Measurements from ENCODE around the gene SERINC3.

SERINC3 gene

GRCh38 chr20:44495802-44496481 lies 25.9 kb downstream of the SERINC3 start:
- H3K9me3 Mint-ChIP-seq: no peaks in the 10 kb centered on the region
- no peak overlapping the region for H3K4me3 Mint-ChIP-seq
- no peak overlapping the region for H3K27ac Mint-ChIP-seq
- H3K36me3 Mint-ChIP-seq (ENCODE audit: low read depth): peaks cover 97% of the 10 kb centered on the region
- no peaks in the 10 kb centered on the region for H3K27me3 Mint-ChIP-seq
- H3K4me1 Mint-ChIP-seq (ENCODE audit: low read depth): peaks cover 5% of the 10 kb centered on the region
- intact Hi-C loops (cut with micrococcal nuclease): no loop called here

GRCh38 chr20:44495257-44495656 lies 26.6 kb downstream of the SERINC3 start:
- Mint-ChIP-seq H3K9me3 (no peaks in the 10 kb centered on the region), H3K4me1 (ENCODE audit: low read depth) (peaks cover 5% of the 10 kb centered on the region), H3K4me3 (no peak overlapping the region), H3K36me3 (ENCODE audit: low read depth) (peaks cover 97% of the 10 kb centered on the region), H3K27ac (no peak overlapping the region), H3K27me3 (no peaks in the 10 kb centered on the region)
- intact Hi-C loops (cut with micrococcal nuclease): no loop called here

GRCh38 chr20:44494681-44495080 lies 27.2 kb downstream of the SERINC3 start:
- H3K27ac Mint-ChIP-seq: no peak overlapping the region

GRCh38 chr20:44494266-44494665 lies 27.6 kb downstream of the SERINC3 start:
- H3K27me3 Mint-ChIP-seq: no peaks in the 10 kb centered on the region
- peaks cover 5% of the 10 kb centered on the region for H3K4me1 Mint-ChIP-seq (ENCODE audit: low read depth)
- H3K9me3 Mint-ChIP-seq: no peaks in the 10 kb centered on the region
- H3K27ac Mint-ChIP-seq: no peak overlapping the region
- intact Hi-C loops (cut with micrococcal nuclease): no loop called here
- no peak overlapping the region for H3K4me3 Mint-ChIP-seq
- peaks cover 100% of the 10 kb centered on the region for H3K36me3 Mint-ChIP-seq (ENCODE audit: low read depth)

More at GRCh38 chr20:44494681-44495080, 27.2 kb downstream of the SERINC3 start:
- H3K36me3 Mint-ChIP-seq (ENCODE audit: low read depth): peaks cover 98% of the 10 kb centered on the region
- H3K9me3 Mint-ChIP-seq: no peaks in the 10 kb centered on the region
- intact Hi-C loops (cut with micrococcal nuclease): no loop called here
- peaks cover 5% of the 10 kb centered on the region for H3K4me1 Mint-ChIP-seq (ENCODE audit: low read depth)
- H3K4me3 Mint-ChIP-seq: no peak overlapping the region
- no peaks in the 10 kb centered on the region for H3K27me3 Mint-ChIP-seq

- Mint-ChIP-seq H3K4me3 (no peak overlapping the region), H3K27ac (no peak overlapping the region), H3K9me3 (no peaks in the 10 kb centered on the region), H3K4me1 (ENCODE audit: low read depth) (no peaks in the 10 kb centered on the region), H3K27me3 (no peaks in the 10 kb centered on the region), H3K36me3 (ENCODE audit: low read depth) (peaks cover 96% of the 10 kb centered on the region)
- intact Hi-C loops (cut with micrococcal nuclease): no loop called here
These were observed 30.1 kb downstream of the SERINC3 start for GRCh38 chr20:44491635-44492395.

- H3K4me1 Mint-ChIP-seq (ENCODE audit: low read depth): no peaks in the 10 kb centered on the region
- intact Hi-C loops (cut with micrococcal nuclease): no loop called here
- no peak overlapping the region for H3K27ac Mint-ChIP-seq
These were observed 31.9 kb downstream of the SERINC3 start for GRCh38 chr20:44489931-44490330.

GRCh38 chr20:44489223-44489622 lies 32.6 kb downstream of the SERINC3 start:
- H3K4me1 Mint-ChIP-seq (ENCODE audit: low read depth): no peaks in the 10 kb centered on the region
- H3K4me3 Mint-ChIP-seq: no peak overlapping the region
- intact Hi-C loops (cut with micrococcal nuclease): no loop called here
- no peak overlapping the region for H3K27ac Mint-ChIP-seq
- H3K27me3 Mint-ChIP-seq: no peaks in the 10 kb centered on the region
- H3K9me3 Mint-ChIP-seq: no peaks in the 10 kb centered on the region
- H3K36me3 Mint-ChIP-seq (ENCODE audit: low read depth): peaks cover 96% of the 10 kb centered on the region

More at GRCh38 chr20:44489931-44490330, 31.9 kb downstream of the SERINC3 start:
- Mint-ChIP-seq H3K27me3 (no peaks in the 10 kb centered on the region), H3K9me3 (no peaks in the 10 kb centered on the region), H3K36me3 (ENCODE audit: low read depth) (peaks cover 96% of the 10 kb centered on the region), H3K4me3 (no peak overlapping the region)

- H3K4me1 Mint-ChIP-seq (ENCODE audit: low read depth): no peaks in the 10 kb centered on the region
- no peak overlapping the region for H3K4me3 Mint-ChIP-seq
- no peak overlapping the region for H3K27ac Mint-ChIP-seq
- H3K27me3 Mint-ChIP-seq: no peaks in the 10 kb centered on the region
- H3K36me3 Mint-ChIP-seq (ENCODE audit: low read depth): peaks cover 92% of the 10 kb centered on the region
- intact Hi-C loops (cut with micrococcal nuclease): no loop called here
- no peaks in the 10 kb centered on the region for H3K9me3 Mint-ChIP-seq
These were observed 33.3 kb downstream of the SERINC3 start for GRCh38 chr20:44488551-44488950.

- H3K9me3 Mint-ChIP-seq: no peaks in the 10 kb centered on the region
- intact Hi-C loops (cut with micrococcal nuclease): no loop called here
- no peak overlapping the region for H3K4me3 Mint-ChIP-seq
- H3K27ac Mint-ChIP-seq: no peak overlapping the region
- H3K36me3 Mint-ChIP-seq (ENCODE audit: low read depth): peaks cover 92% of the 10 kb centered on the region
- H3K4me1 Mint-ChIP-seq (ENCODE audit: low read depth): no peaks in the 10 kb centered on the region
- H3K27me3 Mint-ChIP-seq: no peaks in the 10 kb centered on the region
These were observed 36.1 kb downstream of the SERINC3 start for GRCh38 chr20:44485830-44486198.

GRCh38 chr20:44485078-44485829 lies 36.6 kb downstream of the SERINC3 start:
- intact Hi-C loops (cut with micrococcal nuclease): no loop called here
- H3K4me1 Mint-ChIP-seq (ENCODE audit: low read depth): no peaks in the 10 kb centered on the region
- H3K36me3 Mint-ChIP-seq (ENCODE audit: low read depth): peaks cover 92% of the 10 kb centered on the region
- H3K27ac Mint-ChIP-seq: no peak overlapping the region
- H3K27me3 Mint-ChIP-seq: no peaks in the 10 kb centered on the region
- H3K9me3 Mint-ChIP-seq: no peaks in the 10 kb centered on the region
- no peak overlapping the region for H3K4me3 Mint-ChIP-seq

- no peaks in the 10 kb centered on the region for H3K27me3 Mint-ChIP-seq
- no peak overlapping the region for H3K4me3 Mint-ChIP-seq
- H3K27ac Mint-ChIP-seq: no peak overlapping the region
- H3K4me1 Mint-ChIP-seq (ENCODE audit: low read depth): no peaks in the 10 kb centered on the region
- peaks cover 75% of the 10 kb centered on the region for H3K36me3 Mint-ChIP-seq (ENCODE audit: low read depth)
- no peaks in the 10 kb centered on the region for H3K9me3 Mint-ChIP-seq
- intact Hi-C loops (cut with micrococcal nuclease): no loop called here
These were observed 38.8 kb downstream of the SERINC3 start for GRCh38 chr20:44483112-44483511.

GRCh38 chr20:44481719-44482416 lies 40.0 kb downstream of the SERINC3 start:
- Mint-ChIP-seq H3K27me3 (no peaks in the 10 kb centered on the region), H3K36me3 (ENCODE audit: low read depth) (peaks cover 67% of the 10 kb centered on the region), H3K4me3 (no peak overlapping the region), H3K27ac (no peak overlapping the region), H3K9me3 (no peaks in the 10 kb centered on the region), H3K4me1 (ENCODE audit: low read depth) (peaks cover 4% of the 10 kb centered on the region)
- intact Hi-C loops (cut with micrococcal nuclease): no loop called here

- H3K27ac Mint-ChIP-seq: no peak overlapping the region
- intact Hi-C loops (cut with micrococcal nuclease): no loop called here
- H3K36me3 Mint-ChIP-seq (ENCODE audit: low read depth): peaks cover 56% of the 10 kb centered on the region
- no peaks in the 10 kb centered on the region for H3K9me3 Mint-ChIP-seq
- H3K4me1 Mint-ChIP-seq (ENCODE audit: low read depth): peaks cover 22% of the 10 kb centered on the region
- H3K4me3 Mint-ChIP-seq: no peak overlapping the region
- H3K27me3 Mint-ChIP-seq: no peaks in the 10 kb centered on the region
These were observed 41.8 kb downstream of the SERINC3 start for GRCh38 chr20:44480097-44480496.

Data from dendritic cell treated with granulocyte-macrophage colony-stimulating factor and Interleukin-4, amounts not matched to agents 40 ng/mL and 50 ng/mL, for 4 days (primary cell).